DOHH2 (cell line): ENCODE results near the gene TNFSF8.

Experiments
- H3F3A ChIP-seq: fragments of 200-600 bp; sonication (generic), shearing (Covaris generic); 2 replicates; pipeline ENCODE4 v1.6.0; 2016; ENCODE audit warnings: antibody characterized with exemption, mild to moderate bottlenecking; ENCODE audit not compliant: control insufficient read depth, insufficient read depth
- H3K27ac ChIP-seq: fragments of 200-600 bp; sonication (generic); 2 replicates; pipeline ENCODE4 v1.5.1; 2014; ENCODE audit warnings: low read depth, mild to moderate bottlenecking, low read length, moderate library complexity
- H3K27me3 ChIP-seq: fragments of 200-600 bp; sonication (generic); 2 replicates; pipeline ENCODE4 v1.6.1; 2014; ENCODE audit warnings: mild to moderate bottlenecking, low read length, mixed read lengths; ENCODE audit not compliant: control insufficient read depth
- H3K36me3 ChIP-seq: fragments of 200-600 bp; sonication (generic); 2 replicates; pipeline ENCODE4 v1.6.1; 2014; ENCODE audit warnings: mild to moderate bottlenecking, low read length, moderate library complexity, mixed read lengths; ENCODE audit not compliant: control insufficient read depth
- H3K4me1 ChIP-seq: fragments of 200-600 bp; sonication (generic); 2 replicates; pipeline ENCODE4 v1.6.1; 2014; ENCODE audit warnings: mild to moderate bottlenecking, low read length, mixed read lengths; ENCODE audit not compliant: control insufficient read depth
- H3K4me2 ChIP-seq: fragments of 200-600 bp; sonication (generic); 2 replicates; pipeline ENCODE4 v1.6.0; 2014; ENCODE audit warnings: mild to moderate bottlenecking, low read length, moderate library complexity
- H3K4me3 ChIP-seq: fragments of 200-600 bp; sonication (generic); 2 replicates; pipeline ENCODE4 v1.5.1; 2014; ENCODE audit warnings: mild to moderate bottlenecking, low read length, mixed read lengths
- H3K79me2 ChIP-seq: fragments of 200-600 bp; sonication (generic); 2 replicates; pipeline ENCODE4 v1.6.1; 2014; ENCODE audit warnings: mild to moderate bottlenecking, low read length, mixed read lengths; ENCODE audit not compliant: control insufficient read depth
- H3K9me2 ChIP-seq: fragments of 200-600 bp; sonication (generic); replicated peaks from 2 replicates; pipeline ENCODE4 v1.6.1; 2014; ENCODE audit warnings: mild to moderate bottlenecking, low read length, mixed read lengths; ENCODE audit not compliant: control insufficient read depth
- H3K9me3 ChIP-seq: fragments of 200-600 bp; sonication (generic); 2 replicates; pipeline ENCODE4 v1.6.1; 2014; ENCODE audit warnings: antibody characterized with exemption, low read length, mixed read lengths; ENCODE audit not compliant: control insufficient read depth, insufficient read depth
- H4K20me1 ChIP-seq: fragments of 200-600 bp; sonication (generic); 2 replicates; pipeline ENCODE4 v1.6.0; 2014; ENCODE audit warnings: low read depth, mild to moderate bottlenecking, antibody characterized with exemption, low read length, moderate library complexity; ENCODE audit not compliant: control insufficient read depth, insufficient read depth
- EZH2phosphoT487 ChIP-seq: fragments of 200-600 bp; sonication (generic); IDR thresholded peaks from 2 replicates; pipeline ENCODE4 v1.6.1; 2017; ENCODE audit warnings: borderline replicate concordance, mild to moderate bottlenecking, antibody characterized with exemption, low read length, moderate library complexity, mixed read lengths
- TF ChIP-seq, protein P1 (sequence below): fragments of 200-600 bp; sonication (generic); IDR thresholded peaks from one replicate; pipeline ENCODE4 v1.5.1; 2014; ENCODE audit warnings: antibody characterized with exemption, mild to moderate bottlenecking, low read depth, low read length; ENCODE audit not compliant: poor library complexity, severe bottlenecking

Gene TNFSF8

DNA sequence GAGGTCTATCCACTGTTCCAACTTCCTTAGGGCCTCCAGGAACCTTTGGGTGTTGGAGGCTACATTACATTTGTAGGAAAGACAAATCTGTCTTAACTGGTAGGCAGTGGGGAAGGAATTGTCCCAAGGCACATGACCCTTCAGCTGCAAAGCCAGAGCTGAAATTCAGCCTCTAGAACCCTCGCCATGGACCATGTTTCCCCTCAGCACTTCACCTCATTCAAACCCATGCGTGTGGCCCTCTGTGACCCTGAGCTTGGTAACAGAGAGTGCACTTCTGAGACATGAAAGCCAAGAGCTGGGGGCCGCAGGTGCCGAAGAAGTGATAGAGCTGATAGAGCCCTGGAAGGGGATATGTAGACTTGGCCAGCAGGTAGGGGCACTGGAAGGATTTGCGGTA, 17.2 kb downstream of the TNFSF8 start:
- H3K4me1 ChIP-seq: peaks cover 39% of the 10 kb centered on the region
- no peaks in the 10 kb centered on the region for H3K79me2 ChIP-seq
- H3K36me3 ChIP-seq: peaks cover 30% of the 10 kb centered on the region
- no peaks in the 10 kb centered on the region for H3K9me2 ChIP-seq
- no peak overlapping the region for H3K4me2 ChIP-seq
- H3K4me3 ChIP-seq: no peak overlapping the region
- TF ChIP-seq, protein P1, sequence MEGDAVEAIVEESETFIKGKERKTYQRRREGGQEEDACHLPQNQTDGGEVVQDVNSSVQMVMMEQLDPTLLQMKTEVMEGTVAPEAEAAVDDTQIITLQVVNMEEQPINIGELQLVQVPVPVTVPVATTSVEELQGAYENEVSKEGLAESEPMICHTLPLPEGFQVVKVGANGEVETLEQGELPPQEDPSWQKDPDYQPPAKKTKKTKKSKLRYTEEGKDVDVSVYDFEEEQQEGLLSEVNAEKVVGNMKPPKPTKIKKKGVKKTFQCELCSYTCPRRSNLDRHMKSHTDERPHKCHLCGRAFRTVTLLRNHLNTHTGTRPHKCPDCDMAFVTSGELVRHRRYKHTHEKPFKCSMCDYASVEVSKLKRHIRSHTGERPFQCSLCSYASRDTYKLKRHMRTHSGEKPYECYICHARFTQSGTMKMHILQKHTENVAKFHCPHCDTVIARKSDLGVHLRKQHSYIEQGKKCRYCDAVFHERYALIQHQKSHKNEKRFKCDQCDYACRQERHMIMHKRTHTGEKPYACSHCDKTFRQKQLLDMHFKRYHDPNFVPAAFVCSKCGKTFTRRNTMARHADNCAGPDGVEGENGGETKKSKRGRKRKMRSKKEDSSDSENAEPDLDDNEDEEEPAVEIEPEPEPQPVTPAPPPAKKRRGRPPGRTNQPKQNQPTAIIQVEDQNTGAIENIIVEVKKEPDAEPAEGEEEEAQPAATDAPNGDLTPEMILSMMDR: no peak
- TF ChIP-seq EZH2phosphoT487: no peak
- no peaks in the 10 kb centered on the region for H4K20me1 ChIP-seq
- H3K9me3 ChIP-seq: no peaks in the 10 kb centered on the region
- H3F3A ChIP-seq: 0 out of 2 replicates have a peak, but pooled peaks cover 5% of the 10 kb centered on the region
- H3K27me3 ChIP-seq: no peaks in the 10 kb centered on the region
- no peak overlapping the region for H3K27ac ChIP-seq

DNA sequence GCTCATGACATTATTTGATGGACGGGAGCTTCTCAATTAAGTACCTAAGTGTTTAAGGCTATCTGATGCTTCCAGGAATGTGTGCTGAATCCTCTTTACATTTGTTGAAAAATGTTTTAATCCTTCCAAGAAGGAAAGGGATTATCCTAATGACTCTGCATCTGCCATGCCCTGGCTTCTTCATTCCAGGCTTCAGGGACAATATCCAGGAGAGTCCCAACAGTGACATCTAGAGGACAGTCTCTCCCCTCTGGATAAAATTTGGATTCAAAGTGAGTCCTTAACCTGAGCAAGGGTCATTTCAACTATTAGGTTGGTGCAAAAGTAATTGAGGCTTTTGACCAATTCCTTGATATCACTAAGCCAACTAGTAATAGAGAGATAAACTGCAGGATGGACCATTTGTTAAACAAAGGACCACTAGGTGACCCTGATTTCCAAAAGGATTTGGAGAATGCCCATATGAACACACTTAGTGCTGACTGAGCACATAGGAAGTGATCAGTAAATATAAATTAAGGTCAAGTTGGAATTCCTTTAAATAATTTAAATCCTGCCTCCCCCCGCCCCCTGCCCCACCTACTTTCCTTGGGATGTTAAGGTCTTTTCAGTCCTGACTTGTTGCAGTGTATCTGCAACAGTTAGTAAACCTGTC, 19.1 kb downstream of the TNFSF8 start:
- Histone ChIP-seq H3K27ac (no peak overlapping the region), H3K4me2 (no peak overlapping the region)

DNA sequence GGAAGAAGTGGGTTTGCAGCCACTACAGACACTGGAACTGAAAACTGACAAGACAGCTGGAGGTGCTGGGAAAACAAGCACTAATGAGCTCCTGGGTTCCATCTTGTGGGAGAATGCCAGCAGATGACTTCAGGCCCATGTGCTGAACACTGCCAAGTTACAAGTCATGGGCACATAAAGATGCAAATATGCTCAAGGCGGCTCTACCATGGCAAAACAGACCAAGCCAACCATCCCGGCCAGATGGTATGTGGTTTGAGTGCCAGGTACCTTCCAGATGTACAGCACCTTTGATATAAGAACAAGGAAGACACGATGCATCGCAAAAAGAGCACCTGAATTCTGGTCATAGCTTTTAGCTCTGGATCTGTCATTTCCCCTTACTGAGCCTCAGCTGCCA, 19.9 kb downstream of the TNFSF8 start:
- Histone ChIP-seq H3K27ac (no peak overlapping the region; the same call in 1 of the 2 replicates), H3K4me2 (peak overlapping the region; percentile 65; the same call in 1 of the 2 replicates), H3K4me1 (peaks cover 59% of the 10 kb centered on the region), H3K9me3 (no peaks in the 10 kb centered on the region), H3F3A (0 out of 2 replicates have a peak, but pooled peaks cover 5% of the 10 kb centered on the region), H3K4me3 (no peak overlapping the region), H4K20me1 (no peaks in the 10 kb centered on the region), H3K79me2 (no peaks in the 10 kb centered on the region), H3K36me3 (peaks cover 28% of the 10 kb centered on the region), H3K27me3 (no peaks in the 10 kb centered on the region), H3K9me2 (no peaks in the 10 kb centered on the region)
- TF ChIP-seq, protein P1: no peak
- no peak for TF ChIP-seq EZH2phosphoT487

More for the DNA sequence above, 19.1 kb downstream of the TNFSF8 start:
- Histone ChIP-seq H3K9me2 (no peaks in the 10 kb centered on the region), H3F3A (0 out of 2 replicates have a peak, but pooled peaks cover 5% of the 10 kb centered on the region), H3K4me3 (no peak overlapping the region), H3K36me3 (peaks cover 25% of the 10 kb centered on the region), H4K20me1 (no peaks in the 10 kb centered on the region), H3K4me1 (peaks cover 54% of the 10 kb centered on the region), H3K9me3 (no peaks in the 10 kb centered on the region), H3K79me2 (no peaks in the 10 kb centered on the region), H3K27me3 (no peaks in the 10 kb centered on the region)
- TF ChIP-seq, protein P1: peak; percentile 73
- TF ChIP-seq EZH2phosphoT487: no peak
